GM23338 (cell line): ENCODE results near the gene RAI14. TPM values are rescaled to one million over a fixed set of nuclear protein-coding genes. Genes with fewer than 3 reads are reported as not detected.

ENCODE experiments used
- ATAC-seq: fragments of 200-7000 bp; cut with Tn5 transposase; 3 replicates; pipeline ENCODE4 v1.9.1; 2020
- DNase-seq: peaks from one replicate; pipeline ENCODE4 v3.0.0-alpha.2; 2015; ENCODE audit warnings: low spot score
- H2AFZ ChIP-seq: fragments of 200-600 bp; sonication (generic); 2 replicates; pipeline ENCODE4 v1.8.0; 2016; ENCODE audit warnings: antibody characterized with exemption, mild to moderate bottlenecking, moderate library complexity
- H3F3A ChIP-seq: fragments of 200-600 bp; sonication (generic); replicated peaks from 2 replicates; pipeline ENCODE4 v1.8.0; 2017; ENCODE audit warnings: antibody characterized with exemption, mixed run types, low read depth
- H3K27ac ChIP-seq: fragments of 200-600 bp; sonication (generic); 2 replicates; pipeline ENCODE4 v1.6.1; 2016; ENCODE audit warnings: low read depth
- H3K27me3 ChIP-seq: fragments of 200-600 bp; sonication (generic); 2 replicates; pipeline ENCODE4 v1.8.0; 2016; ENCODE audit warnings: mild to moderate bottlenecking, mixed run types, moderate library complexity; ENCODE audit not compliant: insufficient read depth
- H3K36me3 ChIP-seq: fragments of 200-600 bp; sonication (generic); 2 replicates; pipeline ENCODE4 v1.8.0; 2016; ENCODE audit warnings: mild to moderate bottlenecking; ENCODE audit not compliant: insufficient read depth
- H3K4me1 ChIP-seq: fragments of 200-600 bp; sonication (generic); 2 replicates; pipeline ENCODE4 v1.8.0; 2016; ENCODE audit warnings: mild to moderate bottlenecking, moderate library complexity; ENCODE audit not compliant: insufficient read depth
- H3K4me2 ChIP-seq: fragments of 200-600 bp; sonication (generic); 2 replicates; pipeline ENCODE4 v1.7.1; 2017; ENCODE audit warnings: mixed run types
- H3K4me3 ChIP-seq: fragments of 200-600 bp; sonication (generic); 2 replicates; pipeline ENCODE4 v1.6.1; 2016; ENCODE audit warnings: mixed run types
- H3K79me2 ChIP-seq: fragments of 200-600 bp; sonication (generic); replicated peaks from 2 replicates; pipeline ENCODE4 v1.8.0; 2017; ENCODE audit warnings: mild to moderate bottlenecking; ENCODE audit not compliant: insufficient read depth
- H3K9me2 ChIP-seq: fragments of 200-600 bp; sonication (generic); 2 replicates; pipeline ENCODE4 v1.8.0; 2017; ENCODE audit not compliant: insufficient read depth
- H4K20me1 ChIP-seq: fragments of 200-600 bp; sonication (generic); replicated peaks from 2 replicates; pipeline ENCODE4 v1.8.0; 2017; ENCODE audit warnings: mild to moderate bottlenecking; ENCODE audit not compliant: insufficient read depth
- H3K27ac Mint-ChIP-seq: 2 replicates; pipeline ENCODE4 v1.8.0; 2020; ENCODE audit warnings: inconsistent platforms, mild to moderate bottlenecking, moderate library complexity, mixed read lengths
- H3K27me3 Mint-ChIP-seq: 3 replicates; pipeline ENCODE4 v1.8.0; 2022; ENCODE audit warnings: low read depth, mild to moderate bottlenecking, moderate library complexity, mixed read lengths, inconsistent platforms; ENCODE audit not compliant: insufficient read depth, poor library complexity
- H3K36me3 Mint-ChIP-seq: 3 replicates; pipeline ENCODE4 v1.8.0; 2021; ENCODE audit warnings: low read depth, mild to moderate bottlenecking, inconsistent platforms, moderate library complexity, mixed read lengths
- H3K4me1 Mint-ChIP-seq: 3 replicates; pipeline ENCODE4 v1.8.0; 2020; ENCODE audit warnings: mild to moderate bottlenecking, inconsistent platforms, mixed read lengths
- H3K4me3 Mint-ChIP-seq: 3 replicates; pipeline ENCODE4 v1.8.0; 2021; ENCODE audit warnings: moderate library complexity, mild to moderate bottlenecking, inconsistent platforms, mixed read lengths
- H3K9me3 Mint-ChIP-seq: 3 replicates; pipeline ENCODE4 v1.8.0; 2020; ENCODE audit warnings: moderate library complexity, mild to moderate bottlenecking, inconsistent platforms, mixed read lengths
- CREB1 ChIP-seq: fragments of 250-450 bp; sonication (Bioruptor Pico); IDR thresholded peaks from 2 replicates; pipeline ENCODE4 v1.5.0; 2020; ENCODE audit warnings: low read depth, mild to moderate bottlenecking, moderate library complexity
- CTCF ChIP-seq, 2 experiments: fragments of 200-600 bp in 1 of 2; sonication (generic) in 1 of 2; conservative IDR thresholded peaks; 2 replicates each; pipeline versions ENCODE4 v1.5.1 to v1.6.1; 2016 to 2017; ENCODE audit warnings: antibody characterized with exemption in 2 of 2, low read depth in 2 of 2, mild to moderate bottlenecking in 2 of 2, moderate library complexity in 1 of 2
- EZH2 ChIP-seq: fragments of 200-600 bp; sonication (generic); IDR thresholded peaks from one replicate; pipeline ENCODE4 v1.8.0; 2017; ENCODE audit warnings: antibody characterized with exemption, mild to moderate bottlenecking, low read depth; ENCODE audit not compliant: unreplicated experiment
- EZH2phosphoT487 ChIP-seq: fragments of 200-600 bp; sonication (generic); IDR thresholded peaks from one replicate; pipeline ENCODE4 v1.8.1; 2018; ENCODE audit warnings: antibody characterized with exemption; ENCODE audit not compliant: unreplicated experiment
- JUNB ChIP-seq: IDR thresholded peaks from one replicate; pipeline ENCODE4 v1.6.1; 2016; ENCODE audit warnings: antibody characterized with exemption; ENCODE audit not compliant: unreplicated experiment
- NANOG ChIP-seq: IDR thresholded peaks from 2 replicates; pipeline ENCODE4 v1.6.1; 2016; ENCODE audit warnings: antibody characterized with exemption, borderline replicate concordance
- POLR2AphosphoS5 ChIP-seq: IDR thresholded peaks from 2 replicates; pipeline ENCODE4 v1.6.1; 2016; ENCODE audit warnings: antibody characterized with exemption, low read depth
- STAT1 ChIP-seq: IDR thresholded peaks from one replicate; pipeline ENCODE4 v1.6.1; 2016; ENCODE audit warnings: antibody characterized with exemption; ENCODE audit not compliant: unreplicated experiment
- ZNF114 ChIP-seq: fragments of 250-450 bp; sonication (Bioruptor Pico); IDR thresholded peaks from 2 replicates; pipeline ENCODE4 v1.5.0; 2020; ENCODE audit warnings: mild to moderate bottlenecking, moderate library complexity
- ZNF331 ChIP-seq: fragments of 250-450 bp; sonication (Bioruptor Pico); IDR thresholded peaks from 2 replicates; pipeline ENCODE4 v1.5.0; 2020; ENCODE audit warnings: low read depth, mild to moderate bottlenecking, moderate library complexity
- polyA plus RNA-seq: library from polyadenylated mRNA; unstranded; fragments of >200 nt; fragmentation: Nextera tagmentation; extraction: Ambion mirVana; gene quantifications from 2 replicates; pipeline ENCODE4 v1.2.1, GENCODE V29; 2016
- total RNA-seq: library from RNA; depleted of rRNA; stranded (reverse); fragments of >200 nt; shearing (Covaris generic); gene quantifications from 2 replicates; pipeline ENCODE4 v1.2.3, GENCODE V29; 2014
- TF ChIP-seq, protein P1 (sequence below): IDR thresholded peaks from 2 replicates; pipeline ENCODE4 v1.6.1; 2016; ENCODE audit warnings: antibody characterized with exemption
- TF ChIP-seq, protein P2 (sequence below): IDR thresholded peaks from one replicate; pipeline ENCODE4 v1.6.1; 2018; ENCODE audit warnings: antibody characterized with exemption; ENCODE audit not compliant: unreplicated experiment

The RAI14 gene
- total and polyA plus RNA-seq, 2 experiments from 2014 or later: 58.8 to 95.8 TPM

DNA sequence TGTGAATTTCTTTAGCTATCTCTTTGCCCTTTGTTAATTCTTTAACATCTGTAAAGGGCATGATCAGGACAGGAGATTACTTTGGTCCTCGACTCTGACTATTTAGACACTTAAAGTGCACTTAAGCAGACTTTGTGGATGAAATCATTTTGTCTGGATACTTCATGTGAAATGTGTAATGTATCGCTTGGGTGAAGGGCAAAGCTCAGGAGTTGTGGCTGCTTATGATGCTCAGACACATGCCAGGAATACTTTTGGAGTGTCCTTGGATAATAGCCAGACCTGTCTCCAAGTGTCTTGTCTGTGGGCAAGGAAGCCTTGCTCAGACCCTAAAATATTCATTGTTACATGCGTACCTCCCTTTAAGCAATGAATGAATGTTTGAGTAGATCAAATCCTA lies 87.8 kb downstream of the RAI14 start:
- Mint-ChIP-seq H3K4me3 (no peak overlapping the region), H3K27me3 (no peaks in the 10 kb centered on the region), H3K9me3 (no peaks in the 10 kb centered on the region), H3K4me1 (peaks cover 28% of the 10 kb centered on the region), H3K36me3 (peaks cover 3% of the 10 kb centered on the region), H3K27ac (no peak overlapping the region)
- Histone ChIP-seq H2AFZ (no peak overlapping the region), H3K4me3 (no peak overlapping the region), H3K4me1 (peaks cover 22% of the 10 kb centered on the region), H3K79me2 (peaks cover 98% of the 10 kb centered on the region), H3K9me2 (no peaks in the 10 kb centered on the region), H3K27me3 (no peaks in the 10 kb centered on the region), H3K4me2 (no peak overlapping the region), H3F3A (no peaks in the 10 kb centered on the region), H3K36me3 (no peaks in the 10 kb centered on the region), H3K27ac (0 out of 2 replicates have a peak overlapping the region, but pooled peaks have one; percentile 65), H4K20me1 (peaks cover 18% of the 10 kb centered on the region)
- DNase-seq (no peak), ATAC-seq (no peak)
- TF ChIP-seq CREB1 (CRISPR knock-in tag): no peak
- no peak for TF ChIP-seq EZH2
- TF ChIP-seq, protein P1, sequence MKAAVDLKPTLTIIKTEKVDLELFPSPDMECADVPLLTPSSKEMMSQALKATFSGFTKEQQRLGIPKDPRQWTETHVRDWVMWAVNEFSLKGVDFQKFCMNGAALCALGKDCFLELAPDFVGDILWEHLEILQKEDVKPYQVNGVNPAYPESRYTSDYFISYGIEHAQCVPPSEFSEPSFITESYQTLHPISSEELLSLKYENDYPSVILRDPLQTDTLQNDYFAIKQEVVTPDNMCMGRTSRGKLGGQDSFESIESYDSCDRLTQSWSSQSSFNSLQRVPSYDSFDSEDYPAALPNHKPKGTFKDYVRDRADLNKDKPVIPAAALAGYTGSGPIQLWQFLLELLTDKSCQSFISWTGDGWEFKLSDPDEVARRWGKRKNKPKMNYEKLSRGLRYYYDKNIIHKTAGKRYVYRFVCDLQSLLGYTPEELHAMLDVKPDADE: no peak
- TF ChIP-seq POLR2AphosphoS5: no peak
- no peak for TF ChIP-seq CTCF (conservative IDR thresholded peaks at IDR 0.05; ENCODE audit: low read depth in 2 of 2)
- no peak for TF ChIP-seq EZH2phosphoT487

DNA sequence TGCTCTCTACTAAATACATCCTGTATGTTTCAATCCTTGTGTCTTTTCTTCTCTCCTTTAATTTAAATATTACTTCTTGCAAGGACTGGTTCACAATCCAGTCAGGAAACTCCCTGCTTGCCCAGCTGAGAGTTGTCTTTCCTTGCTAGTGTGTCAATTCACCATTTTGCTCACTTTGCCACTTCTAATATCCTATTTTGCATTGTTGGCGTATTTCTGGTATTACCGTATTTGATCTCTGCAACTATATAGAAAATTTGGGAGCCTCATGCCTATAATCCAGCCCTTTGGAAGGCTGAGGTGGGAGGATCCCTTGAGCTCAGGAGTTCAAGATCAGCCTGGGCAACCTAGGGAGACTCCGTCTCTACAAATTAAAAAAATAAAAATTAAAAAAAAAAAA lies 92.3 kb downstream of the RAI14 start:
- no peaks in the 10 kb centered on the region for H3K27me3 ChIP-seq
- H3K9me2 ChIP-seq: no peaks in the 10 kb centered on the region
- no peak overlapping the region for H3K27ac Mint-ChIP-seq
- peak overlapping the region; percentile 76; the same call in 1 of the 2 replicates for H3K27ac ChIP-seq
- DNase-seq (no peak), ATAC-seq (no peak)
- H3K4me2 ChIP-seq: no peak overlapping the region
- H3K9me3 Mint-ChIP-seq: no peaks in the 10 kb centered on the region
- peaks cover 14% of the 10 kb centered on the region; the same call in 2 of the 3 replicates for H3K36me3 Mint-ChIP-seq
- H3K79me2 ChIP-seq: peaks cover 95% of the 10 kb centered on the region
- H3K27me3 Mint-ChIP-seq: peaks cover 2% of the 10 kb centered on the region
- peaks cover 3% of the 10 kb centered on the region; the same call in 1 of the 2 replicates for H3K36me3 ChIP-seq
- H4K20me1 ChIP-seq: peaks cover 11% of the 10 kb centered on the region; the same call in 1 of the 2 replicates
- H3K4me3 ChIP-seq: no peak overlapping the region
- H3K4me1 ChIP-seq: peaks cover 34% of the 10 kb centered on the region
- peaks cover 28% of the 10 kb centered on the region for H3K4me1 Mint-ChIP-seq
- H3K4me3 Mint-ChIP-seq: no peak overlapping the region
- no peaks in the 10 kb centered on the region for H3F3A ChIP-seq
- no peak overlapping the region for H2AFZ ChIP-seq
- TF ChIP-seq EZH2 (no peak), JUNB (no peak), ZNF114 (CRISPR knock-in tag) (no peak), STAT1 (no peak), NANOG (no peak), ZNF331 (no peak), POLR2AphosphoS5 (no peak)
- TF ChIP-seq, protein P1: no peak
- TF ChIP-seq, protein P2, sequence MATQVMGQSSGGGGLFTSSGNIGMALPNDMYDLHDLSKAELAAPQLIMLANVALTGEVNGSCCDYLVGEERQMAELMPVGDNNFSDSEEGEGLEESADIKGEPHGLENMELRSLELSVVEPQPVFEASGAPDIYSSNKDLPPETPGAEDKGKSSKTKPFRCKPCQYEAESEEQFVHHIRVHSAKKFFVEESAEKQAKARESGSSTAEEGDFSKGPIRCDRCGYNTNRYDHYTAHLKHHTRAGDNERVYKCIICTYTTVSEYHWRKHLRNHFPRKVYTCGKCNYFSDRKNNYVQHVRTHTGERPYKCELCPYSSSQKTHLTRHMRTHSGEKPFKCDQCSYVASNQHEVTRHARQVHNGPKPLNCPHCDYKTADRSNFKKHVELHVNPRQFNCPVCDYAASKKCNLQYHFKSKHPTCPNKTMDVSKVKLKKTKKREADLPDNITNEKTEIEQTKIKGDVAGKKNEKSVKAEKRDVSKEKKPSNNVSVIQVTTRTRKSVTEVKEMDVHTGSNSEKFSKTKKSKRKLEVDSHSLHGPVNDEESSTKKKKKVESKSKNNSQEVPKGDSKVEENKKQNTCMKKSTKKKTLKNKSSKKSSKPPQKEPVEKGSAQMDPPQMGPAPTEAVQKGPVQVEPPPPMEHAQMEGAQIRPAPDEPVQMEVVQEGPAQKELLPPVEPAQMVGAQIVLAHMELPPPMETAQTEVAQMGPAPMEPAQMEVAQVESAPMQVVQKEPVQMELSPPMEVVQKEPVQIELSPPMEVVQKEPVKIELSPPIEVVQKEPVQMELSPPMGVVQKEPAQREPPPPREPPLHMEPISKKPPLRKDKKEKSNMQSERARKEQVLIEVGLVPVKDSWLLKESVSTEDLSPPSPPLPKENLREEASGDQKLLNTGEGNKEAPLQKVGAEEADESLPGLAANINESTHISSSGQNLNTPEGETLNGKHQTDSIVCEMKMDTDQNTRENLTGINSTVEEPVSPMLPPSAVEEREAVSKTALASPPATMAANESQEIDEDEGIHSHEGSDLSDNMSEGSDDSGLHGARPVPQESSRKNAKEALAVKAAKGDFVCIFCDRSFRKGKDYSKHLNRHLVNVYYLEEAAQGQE: no peak
